Bronchial epithelial cell (primary cell): ENCODE results near the gene SEMA3B. TPM values are rescaled to one million over a fixed set of nuclear protein-coding genes. Genes with fewer than 3 reads are reported as not detected.

Experiments used
- DNase-seq: peaks from one replicate; pipeline ENCODE4 v3.0.0-alpha.2; 2010; ENCODE audit warnings: low read depth
- FAIRE-seq: peaks from 2 replicates; lab custom pipeline; 2011; peaks lifted over from hg19 to GRCh38; lab: Jason Lieb, UNC
- H3K27me3 ChIP-seq: 2 replicates; pipeline ENCODE4 v1.5.1; 2011; ENCODE audit warnings: low read length; ENCODE audit not compliant: control insufficient read depth, insufficient read depth
- H3K36me3 ChIP-seq: 2 replicates; pipeline ENCODE4 v1.5.1; 2011; ENCODE audit warnings: low read length; ENCODE audit not compliant: control insufficient read depth, insufficient read depth
- H3K4me3 ChIP-seq: 2 replicates; pipeline ENCODE4 v1.5.1; 2011; ENCODE audit warnings: mild to moderate bottlenecking, low read depth, low read length, control low read depth
- CTCF ChIP-seq: IDR thresholded peaks from 2 replicates; pipeline ENCODE4 v1.5.1; 2011; ENCODE audit warnings: mild to moderate bottlenecking, moderate library complexity, low read length, control low read depth, inconsistent platforms; ENCODE audit not compliant: insufficient read depth, severe bottlenecking
- total RNA-seq: library from RNA; depleted of rRNA; stranded (reverse); fragments of >200 nt; gene quantifications from 2 replicates; pipeline ENCODE4 v1.2.1, GENCODE V29; 2014

SEMA3B gene
- total RNA-seq, 1 donor from 2014 or later: 7.1 TPM

- DNase-seq (peak; percentile 94), FAIRE-seq (peak; percentile 92)
- Histone ChIP-seq H3K36me3 (peaks cover 5% of the 10 kb centered on the region), H3K27me3 (no peaks in the 10 kb centered on the region), H3K4me3 (peak within 1 kb of the TSS; percentile 75)
- TF ChIP-seq CTCF: no peak
Measured at GRCh38 chr3:50235716-50236483, 33.0 kb upstream of the SEMA3B start, which contains the start of gene GNAI2. TSS of gene GNAI2 (plus strand) at chr3:50236204. CDS start at chr3:50236336, 132 bp downstream.

- Histone ChIP-seq H3K36me3 (peaks cover 6% of the 10 kb centered on the region), H3K27me3 (no peaks in the 10 kb centered on the region), H3K4me3 (peak overlapping the region; percentile 75)
- TF ChIP-seq CTCF: no peak
- FAIRE-seq: no peak
- DNase-seq: no peak
Measured at GRCh38 chr3:50236484-50237132, 32.3 kb upstream of the SEMA3B start.

DNA sequence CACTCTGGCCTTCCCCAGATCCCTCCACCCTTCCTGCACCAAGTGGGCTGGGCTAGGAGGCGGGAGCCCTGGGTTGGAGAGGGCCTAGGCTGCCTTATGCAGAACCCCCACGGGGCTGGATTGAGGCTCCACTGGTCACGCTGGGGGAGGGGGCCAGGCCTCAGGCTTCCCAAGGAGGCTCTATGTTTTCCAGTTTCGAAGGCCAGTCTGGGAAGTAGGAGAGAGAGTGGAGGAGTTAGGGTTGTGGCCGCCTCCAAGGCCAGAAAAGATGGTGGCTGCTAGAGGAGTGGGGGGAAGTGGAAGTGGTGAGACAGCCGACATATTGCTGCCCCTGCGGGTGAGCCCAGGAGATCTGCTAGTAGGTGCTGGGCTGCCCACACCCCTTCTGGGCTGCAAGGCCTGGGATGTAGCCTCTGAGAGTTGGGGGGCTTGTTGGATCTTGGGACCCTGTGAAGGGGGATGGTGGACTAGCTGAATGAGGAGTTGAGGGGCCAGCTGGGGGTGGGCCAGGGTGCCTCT, 31.8 kb upstream of the SEMA3B start:
- Histone ChIP-seq H3K36me3 (peaks cover 7% of the 10 kb centered on the region), H3K4me3 (peak overlapping the region; percentile 75), H3K27me3 (no peaks in the 10 kb centered on the region)
- no peak for TF ChIP-seq CTCF
- no peak for DNase-seq
- FAIRE-seq: no peak

DNA sequence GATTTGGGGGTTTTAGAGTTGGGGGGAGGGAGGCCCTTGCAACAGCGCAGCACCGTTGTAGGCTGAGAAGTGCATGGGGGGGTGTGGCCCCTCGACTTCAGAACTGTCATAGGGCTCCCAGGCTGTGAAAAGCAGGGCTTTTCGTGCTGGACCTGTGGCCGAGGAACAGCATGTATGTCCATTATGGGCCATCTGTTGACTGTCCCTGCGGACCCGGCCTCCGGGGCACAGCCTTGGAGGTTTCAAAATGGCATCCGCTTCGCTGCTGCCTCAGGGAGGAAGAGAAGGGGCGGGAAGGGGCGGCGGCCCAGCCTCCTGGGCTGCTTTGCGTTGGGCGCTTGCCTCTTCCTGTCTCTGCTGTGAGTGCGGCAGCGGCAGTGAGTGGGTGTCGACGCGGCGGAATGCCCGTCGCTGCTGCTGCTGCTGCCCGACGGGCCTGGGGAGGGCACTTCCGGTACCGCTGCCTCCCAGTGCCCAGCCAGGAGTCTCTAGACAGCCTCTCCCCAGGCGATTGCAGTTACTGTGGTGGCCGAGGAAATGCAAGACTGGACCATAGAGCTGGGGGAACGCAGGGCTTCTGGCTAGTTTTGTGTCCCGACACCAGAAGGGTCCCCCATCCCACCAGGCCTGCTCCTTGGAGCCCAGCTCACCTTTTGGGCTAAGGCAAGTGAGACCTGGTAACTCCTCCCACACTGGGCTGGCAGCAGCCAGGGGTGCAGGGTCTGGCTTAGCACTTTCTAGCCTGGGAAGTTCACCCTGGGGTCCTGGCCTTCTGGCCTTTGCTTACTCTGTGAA, 31.0 kb upstream of the SEMA3B start:
- peak overlapping the region; percentile 75 for H3K4me3 ChIP-seq
- H3K36me3 ChIP-seq: peaks cover 9% of the 10 kb centered on the region
- no peak for TF ChIP-seq CTCF
- no peaks in the 10 kb centered on the region for H3K27me3 ChIP-seq
- DNase-seq (peak; percentile 79), FAIRE-seq (no peak)

- Histone ChIP-seq H3K27me3 (no peaks in the 10 kb centered on the region), H3K4me3 (no peak overlapping the region), H3K36me3 (peaks cover 10% of the 10 kb centered on the region)
- FAIRE-seq (peak; percentile 81), DNase-seq (no peak)
- TF ChIP-seq CTCF: peak; percentile 2
Measured at GRCh38 chr3:50238549-50239026, 30.4 kb upstream of the SEMA3B start.
